Activated B cell treated with CpG ODN at 0.5 μM for 24 hours (primary cell): ENCODE results near the gene GPHN. TPM values are rescaled to one million over a fixed set of nuclear protein-coding genes. Genes with fewer than 3 reads are reported as not detected.

ENCODE experiments used
- ATAC-seq: fragments of 200-7000 bp; cut with Tn5 transposase; one replicate; pipeline ENCODE4 v1.10.0; 2021; ENCODE audit warnings: low read depth, mild to moderate bottlenecking, moderate library complexity
- CTCF ChIA-PET: fragments of 350-600 bp; sonication (Branson Sonifier 250); formaldehyde crosslinking; loops from one replicate; lab custom pipeline; 2021; ENCODE audit warnings: antibody characterized with exemption; lab: Charles Lee
- POLR2A ChIA-PET: fragments of 350-600 bp; sonication (Branson Sonifier 250); formaldehyde crosslinking; loops from one replicate; lab custom pipeline; 2021; ENCODE audit warnings: antibody characterized with exemption; lab: Charles Lee
- DNase-seq: peaks from one replicate; pipeline ENCODE4 v3.0.0; 2022
- H3K27ac Mint-ChIP-seq: one replicate; pipeline ENCODE4 v1.8.0; 2020; ENCODE audit warnings: mixed read lengths
- H3K27me3 Mint-ChIP-seq: one replicate; pipeline ENCODE4 v1.8.0; 2021; ENCODE audit warnings: mixed read lengths
- H3K36me3 Mint-ChIP-seq: one replicate; pipeline ENCODE4 v1.8.0; 2021; ENCODE audit warnings: low read depth, mixed read lengths
- H3K4me1 Mint-ChIP-seq: one replicate; pipeline ENCODE4 v1.8.0; 2021; ENCODE audit warnings: mixed read lengths
- H3K4me3 Mint-ChIP-seq: one replicate; pipeline ENCODE4 v1.8.0; 2020; ENCODE audit warnings: mild to moderate bottlenecking, mixed read lengths
- H3K9me3 Mint-ChIP-seq: one replicate; pipeline ENCODE4 v1.8.0; 2020; ENCODE audit warnings: mixed read lengths
- intact Hi-C: fragments of 100-400 bp; cut with micrococcal nuclease; formaldehyde crosslinking; loops from one replicate; pipeline ENCODE4 v1.15.1; 2024
- total RNA-seq: library from RNA; stranded (reverse); gene quantifications from 2 replicates; pipeline ENCODE4 v1.2.3, GENCODE V29; 2022
- TF ChIP-seq, protein P1 (sequence below): fragments of 200-600 bp; IDR thresholded peaks from one replicate; pipeline ENCODE4 v1.8.0; 2022; ENCODE audit warnings: antibody characterized with exemption, mild to moderate bottlenecking

Gene GPHN
- total RNA-seq = 36.9 and 40.8 TPM in 2 replicates

- peaks cover 9% of the 10 kb centered on the region for H3K36me3 Mint-ChIP-seq
- peak within 1 kb of the TSS; percentile 86 for H3K27ac Mint-ChIP-seq
- H3K4me1 Mint-ChIP-seq = peaks cover 23% of the 10 kb centered on the region
- DNase-seq = peak; percentile 75
- H3K4me3 Mint-ChIP-seq = peak within 1 kb of the TSS; percentile 97
- peaks cover 1% of the 10 kb centered on the region for H3K9me3 Mint-ChIP-seq
- TF ChIP-seq, protein P1, sequence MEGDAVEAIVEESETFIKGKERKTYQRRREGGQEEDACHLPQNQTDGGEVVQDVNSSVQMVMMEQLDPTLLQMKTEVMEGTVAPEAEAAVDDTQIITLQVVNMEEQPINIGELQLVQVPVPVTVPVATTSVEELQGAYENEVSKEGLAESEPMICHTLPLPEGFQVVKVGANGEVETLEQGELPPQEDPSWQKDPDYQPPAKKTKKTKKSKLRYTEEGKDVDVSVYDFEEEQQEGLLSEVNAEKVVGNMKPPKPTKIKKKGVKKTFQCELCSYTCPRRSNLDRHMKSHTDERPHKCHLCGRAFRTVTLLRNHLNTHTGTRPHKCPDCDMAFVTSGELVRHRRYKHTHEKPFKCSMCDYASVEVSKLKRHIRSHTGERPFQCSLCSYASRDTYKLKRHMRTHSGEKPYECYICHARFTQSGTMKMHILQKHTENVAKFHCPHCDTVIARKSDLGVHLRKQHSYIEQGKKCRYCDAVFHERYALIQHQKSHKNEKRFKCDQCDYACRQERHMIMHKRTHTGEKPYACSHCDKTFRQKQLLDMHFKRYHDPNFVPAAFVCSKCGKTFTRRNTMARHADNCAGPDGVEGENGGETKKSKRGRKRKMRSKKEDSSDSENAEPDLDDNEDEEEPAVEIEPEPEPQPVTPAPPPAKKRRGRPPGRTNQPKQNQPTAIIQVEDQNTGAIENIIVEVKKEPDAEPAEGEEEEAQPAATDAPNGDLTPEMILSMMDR = no peak
- POLR2A ChIA-PET = interaction anchor here (0.6 to 1.8 kb wide), 4 partner anchors 11 to 852 kb away, joined by 3 to 7 read pairs (median 3); partner anchors contain the start of genes ATP6V1D and EIF2S1
- intact Hi-C loops = loop anchor here (1.0 to 5.0 kb wide), 9 partner anchors 13 to 1966 kb away; partner anchors contain the start of genes EIF2S1, FNTB, HSPA2 and PALS1
- CTCF ChIA-PET = interaction anchor here (0.7 to 1.6 kb wide), 4 partner anchors 11 to 852 kb away, joined by 3 to 6 read pairs (median 4); partner anchors contain the start of gene ATP6V1D
- H3K27me3 Mint-ChIP-seq = peaks cover 6% of the 10 kb centered on the region
- peak; percentile 85 for ATAC-seq
These were observed at the start of gene GPHN for GRCh38 chr14:66507722-66508546. Gene GPHN, plus strand, starts transcription at chr14:66508147.

DNA sequence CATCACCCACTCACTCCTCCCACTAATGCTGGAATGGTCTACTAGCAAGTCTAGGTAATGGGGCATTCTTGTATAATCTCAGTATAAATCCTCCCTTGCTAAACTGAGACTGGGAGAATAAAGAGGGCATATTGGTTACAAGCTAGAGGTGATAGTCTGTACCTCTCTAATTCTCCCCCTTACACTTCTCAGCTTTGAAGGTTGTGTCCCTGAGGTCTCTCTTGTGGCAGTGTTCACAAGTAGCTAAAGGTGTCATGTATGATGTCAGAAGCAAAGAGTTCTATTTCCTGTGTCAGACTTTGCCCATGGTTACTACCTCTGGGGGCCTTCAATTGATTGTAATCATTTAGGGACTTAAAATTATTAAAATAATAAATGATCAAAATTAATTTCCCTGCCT is 48.3 kb upstream of the GPHN start:
- ATAC-seq (no peak), DNase-seq (no peak)
- Mint-ChIP-seq H3K27me3 (no peaks in the 10 kb centered on the region), H3K4me1 (no peaks in the 10 kb centered on the region), H3K36me3 (no peaks in the 10 kb centered on the region), H3K27ac (no peak overlapping the region), H3K9me3 (peaks cover 3% of the 10 kb centered on the region), H3K4me3 (no peak overlapping the region)
- CTCF ChIA-PET = no interaction called here
- intact Hi-C loops = no loop called here
- POLR2A ChIA-PET = interaction anchor here (0.6 kb wide), 1 partner anchor 158 kb away, joined by 4 read pairs; no protein-coding TSS in a partner anchor
- TF ChIP-seq, protein P1 = no peak

- TF ChIP-seq, protein P1 = no peak
- Mint-ChIP-seq H3K27me3 (no peaks in the 10 kb centered on the region), H3K27ac (no peak overlapping the region), H3K4me3 (no peak overlapping the region), H3K36me3 (peaks cover 2% of the 10 kb centered on the region), H3K4me1 (no peaks in the 10 kb centered on the region), H3K9me3 (peaks cover 4% of the 10 kb centered on the region)
- CTCF ChIA-PET = no interaction called here
- DNase-seq (no peak), ATAC-seq (no peak)
- POLR2A ChIA-PET = no interaction called here
- intact Hi-C loops = no loop called here
These were observed 43.7 kb upstream of the GPHN start for GRCh38 chr14:66464261-66464660.

- no peak overlapping the region for H3K4me3 Mint-ChIP-seq
- H3K36me3 Mint-ChIP-seq = peaks cover 7% of the 10 kb centered on the region
- H3K27me3 Mint-ChIP-seq = no peaks in the 10 kb centered on the region
- ChIA-PET POLR2A (no interaction called here), CTCF (no interaction called here)
- TF ChIP-seq, protein P1 = no peak
- no peaks in the 10 kb centered on the region for H3K4me1 Mint-ChIP-seq
- peaks cover 12% of the 10 kb centered on the region for H3K9me3 Mint-ChIP-seq
- intact Hi-C loops = no loop called here
- ATAC-seq = no peak
- no peak overlapping the region for H3K27ac Mint-ChIP-seq
- no peak for DNase-seq
These were observed 39.1 kb upstream of the GPHN start for GRCh38 chr14:66468778-66469367.

- Mint-ChIP-seq H3K27me3 (no peaks in the 10 kb centered on the region), H3K36me3 (peaks cover 7% of the 10 kb centered on the region), H3K27ac (no peak overlapping the region), H3K4me3 (no peak overlapping the region), H3K4me1 (no peaks in the 10 kb centered on the region), H3K9me3 (peaks cover 12% of the 10 kb centered on the region)
- intact Hi-C loops = no loop called here
- ATAC-seq (no peak), DNase-seq (no peak)
- ChIA-PET CTCF (interaction anchor here (0.6 kb wide), 1 partner anchor 776 kb away, joined by 3 read pairs; no protein-coding TSS in a partner anchor), POLR2A (no interaction called here)
- TF ChIP-seq, protein P1 = no peak
These were observed 36.4 kb upstream of the GPHN start for GRCh38 chr14:66471584-66471983.
